Small intestine (tissue), 7 donors: ENCODE measurements around the gene ITIH3. TPM values are rescaled to one million over a fixed set of nuclear protein-coding genes. Genes with fewer than 3 reads are reported as not detected.
A peak's percentile ranks its signal among the peaks of the same experiment; 100 is the strongest.

Source experiments
- DNase-seq, 2 donors: peaks; one replicate each; pipeline versions ENCODE4 v3.0.0 to v3.0.0-alpha.2; 2013
- FAIRE-seq: peaks from 2 replicates; lab custom pipeline; 2012; peaks lifted over from hg19 to GRCh38; lab: Jason Lieb, UNC
- H3K27ac ChIP-seq, 3 donors: one replicate each; pipeline ENCODE4 v1.5.1; 2013; ENCODE audit warnings: low read length in 2 of 3, mild to moderate bottlenecking in 2 of 3, control low read depth in 1 of 3, inconsistent platforms in 1 of 3, low read depth in 1 of 3, moderate library complexity in 1 of 3
- H3K27me3 ChIP-seq, 3 donors: one replicate each; pipeline ENCODE4 v1.6.1; 2013; ENCODE audit warnings: low read length in 3 of 3, inconsistent platforms in 1 of 3; ENCODE audit not compliant: control insufficient read depth in 3 of 3, insufficient read depth in 3 of 3
- H3K36me3 ChIP-seq, 3 donors: one replicate each; pipeline ENCODE4 v1.6.1; 2013; ENCODE audit warnings: low read length in 3 of 3, inconsistent platforms in 1 of 3, low read depth in 1 of 3, mild to moderate bottlenecking in 1 of 3, moderate library complexity in 1 of 3; ENCODE audit not compliant: control insufficient read depth in 3 of 3, insufficient read depth in 2 of 3
- H3K4me1 ChIP-seq, 3 donors: one replicate each; pipeline ENCODE4 v1.6.1; 2013; ENCODE audit warnings: low read length in 2 of 3, inconsistent platforms in 1 of 3, low read depth in 1 of 3, mild to moderate bottlenecking in 1 of 3, moderate library complexity in 1 of 3; ENCODE audit not compliant: control insufficient read depth in 3 of 3, insufficient read depth in 2 of 3
- H3K4me3 ChIP-seq, 3 donors: one replicate each; pipeline ENCODE4 v1.5.1; 2013; ENCODE audit warnings: low read length in 3 of 3, control low read depth in 1 of 3, inconsistent platforms in 1 of 3, low read depth in 1 of 3, mild to moderate bottlenecking in 1 of 3, moderate library complexity in 1 of 3
- H3K9me3 ChIP-seq, 2 donors: one replicate each; pipeline ENCODE4 v1.6.1; 2013; ENCODE audit warnings: low read depth in 1 of 2, low read length in 1 of 2; ENCODE audit not compliant: control insufficient read depth in 2 of 2, insufficient read depth in 1 of 2
- WGBS, 3 donors: extraction: QIAGEN DNeasy Blood & Tissue Kit; methylation state at CpG; one replicate each; pipeline ENCODE4 v1.1.7; 2013; 5-methylcytosine and 5-hydroxymethylcytosine counted together
- polyA plus RNA-seq, 4 donors: library from polyadenylated mRNA; stranded (reverse) in 3 of 4; unstranded in 1 of 4; fragments of 200-250 nt in 3 of 4; fragments of 120-200 nt in 1 of 4; gene quantifications; one replicate each; pipeline versions ENCODE4 v1.2.1 to v1.2.3, GENCODE V29; 2013
- donor health status: healthy with polysubstance abuse.
- donor health status: control.
- donor health status: control.
- donor health status: Bipolar disorder and iron deficiency.
- donor health status: healthy.

The ITIH3 gene
- polyA plus RNA-seq, 4 donors = 1.8 to 6.7 TPM; not detected in 2

DNA sequence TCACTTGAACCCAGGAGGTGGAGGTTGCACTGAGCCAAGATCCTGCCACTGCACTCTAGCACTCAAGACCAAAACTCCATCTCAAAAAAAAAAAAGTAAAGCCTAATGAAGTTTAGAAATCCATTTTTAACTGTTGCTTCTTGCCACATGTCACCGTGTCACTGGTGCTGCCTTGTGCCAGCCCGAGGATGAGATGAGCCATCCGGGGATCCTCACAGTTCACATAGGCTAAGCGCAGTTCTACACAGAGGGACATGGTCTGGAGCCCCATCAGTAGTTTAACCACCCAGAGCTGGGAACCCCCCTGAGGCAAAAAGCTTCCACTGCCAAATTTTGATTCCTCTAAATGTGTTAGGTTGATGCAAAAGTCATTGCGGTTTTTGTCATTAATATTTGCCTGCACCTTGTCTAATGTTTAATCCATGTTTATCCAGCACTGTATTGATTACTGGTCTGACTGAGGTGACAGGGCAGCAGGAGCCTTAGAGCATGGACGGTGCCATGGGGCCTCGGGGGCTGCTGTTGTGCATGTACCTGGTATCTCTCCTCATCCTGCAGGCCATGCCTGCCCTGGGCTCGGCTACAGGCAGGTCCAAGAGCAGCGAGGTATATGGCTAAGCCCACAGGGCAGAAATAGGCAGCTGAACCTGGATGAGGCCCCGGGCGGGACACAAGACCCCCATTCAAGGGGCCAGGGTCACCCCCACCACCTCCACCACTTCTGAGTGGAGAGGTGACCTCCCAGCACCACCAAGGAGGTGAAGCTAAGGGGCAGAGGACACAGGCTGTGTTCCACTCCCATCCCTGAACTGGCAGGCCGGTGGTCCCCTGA, 17.3 kb upstream of the ITIH3 start, which contains the start of gene ITIH1:
Gene ITIH1 (plus strand): TSS at position 473 of the 832 bp plus-strand sequence. CDS start 17 bp downstream, at position 490.
- no peak for FAIRE-seq
- WGBS, 3 donors = 79 to 88% (median 86%) methylated on average over 12 of the region's 12 CpGs
- no peak for DNase-seq

GRCh38 chr3:52777959-52778805, 16.4 kb upstream of the ITIH3 start:
- WGBS, 3 donors = 78 to 87% (median 82%) methylated on average over 17 of the region's 17 CpGs
- Histone ChIP-seq H3K27me3 (peaks cover 0 to 2% (median 0%) of the 10 kb centered on the region in 3 donors), H3K9me3 (no peaks in the 10 kb centered on the region), H3K4me3 (no peak overlapping the region), H3K4me1 (peaks cover 0 to 30% (median 0%) of the 10 kb centered on the region in 3 donors), H3K27ac (no peak overlapping the region), H3K36me3 (no peaks in the 10 kb centered on the region)
- DNase-seq (no peak), FAIRE-seq (no peak)

More for the DNA sequence above, 17.3 kb upstream of the ITIH3 start, which contains the start of gene ITIH1:
- Histone ChIP-seq H3K9me3 (no peaks in the 10 kb centered on the region), H3K4me3 (no peak within 1 kb of the TSS), H3K4me1 (peaks cover 0 to 30% (median 0%) of the 10 kb centered on the region in 3 donors), H3K36me3 (no peaks in the 10 kb centered on the region), H3K27ac (peak within 1 kb of the TSS in 1 of 3 donors; percentile 79), H3K27me3 (no peaks in the 10 kb centered on the region)

DNA sequence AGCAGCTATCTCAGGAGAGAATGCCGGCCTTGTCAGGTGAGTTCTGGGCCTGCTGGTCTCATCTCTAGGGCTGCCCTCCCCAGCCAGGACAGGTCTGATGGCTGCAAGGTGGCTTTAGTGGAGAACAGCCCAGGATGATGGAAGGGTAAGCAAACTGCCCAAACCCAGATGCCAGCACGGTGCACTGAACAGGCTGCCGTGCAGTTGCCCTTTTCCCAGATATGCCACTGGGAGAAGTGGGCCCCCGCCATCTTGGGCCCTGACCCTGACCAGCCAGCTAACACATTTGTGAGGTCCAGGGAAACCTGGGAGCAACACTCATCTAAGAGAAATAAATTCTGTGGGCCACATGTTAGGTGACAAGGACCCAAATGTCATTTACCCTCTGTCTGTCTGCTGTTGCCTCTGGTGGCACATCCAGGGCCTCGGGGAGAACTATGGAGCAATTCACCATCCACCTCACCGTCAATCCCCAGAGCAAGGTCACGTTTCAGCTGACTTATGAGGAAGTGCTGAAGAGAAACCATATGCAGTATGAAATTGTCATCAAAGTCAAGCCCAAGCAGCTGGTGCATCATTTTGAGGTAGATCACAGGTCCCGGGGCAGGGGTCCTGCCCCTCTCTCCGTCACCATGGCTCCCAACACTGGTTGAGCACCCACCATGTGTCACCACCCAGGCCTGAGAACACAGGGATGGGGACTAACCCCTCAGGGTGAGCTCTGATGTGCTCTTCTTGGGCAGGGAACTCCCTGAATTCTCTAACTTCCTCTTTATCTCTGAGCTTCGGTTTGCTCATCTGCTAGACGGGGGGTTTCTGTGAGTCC, 15.4 kb upstream of the ITIH3 start:
- Histone ChIP-seq H3K4me3 (no peak overlapping the region), H3K4me1 (peaks cover 0 to 30% (median 0%) of the 10 kb centered on the region in 3 donors), H3K9me3 (no peaks in the 10 kb centered on the region), H3K27me3 (peaks cover 0 to 2% (median 0%) of the 10 kb centered on the region in 3 donors), H3K27ac (no peak overlapping the region), H3K36me3 (no peaks in the 10 kb centered on the region)
- DNase-seq (no peak), FAIRE-seq (no peak)
- 77 to 78% (median 77%) methylated on average over 11 of the region's 11 CpGs for WGBS, 3 donors

DNA sequence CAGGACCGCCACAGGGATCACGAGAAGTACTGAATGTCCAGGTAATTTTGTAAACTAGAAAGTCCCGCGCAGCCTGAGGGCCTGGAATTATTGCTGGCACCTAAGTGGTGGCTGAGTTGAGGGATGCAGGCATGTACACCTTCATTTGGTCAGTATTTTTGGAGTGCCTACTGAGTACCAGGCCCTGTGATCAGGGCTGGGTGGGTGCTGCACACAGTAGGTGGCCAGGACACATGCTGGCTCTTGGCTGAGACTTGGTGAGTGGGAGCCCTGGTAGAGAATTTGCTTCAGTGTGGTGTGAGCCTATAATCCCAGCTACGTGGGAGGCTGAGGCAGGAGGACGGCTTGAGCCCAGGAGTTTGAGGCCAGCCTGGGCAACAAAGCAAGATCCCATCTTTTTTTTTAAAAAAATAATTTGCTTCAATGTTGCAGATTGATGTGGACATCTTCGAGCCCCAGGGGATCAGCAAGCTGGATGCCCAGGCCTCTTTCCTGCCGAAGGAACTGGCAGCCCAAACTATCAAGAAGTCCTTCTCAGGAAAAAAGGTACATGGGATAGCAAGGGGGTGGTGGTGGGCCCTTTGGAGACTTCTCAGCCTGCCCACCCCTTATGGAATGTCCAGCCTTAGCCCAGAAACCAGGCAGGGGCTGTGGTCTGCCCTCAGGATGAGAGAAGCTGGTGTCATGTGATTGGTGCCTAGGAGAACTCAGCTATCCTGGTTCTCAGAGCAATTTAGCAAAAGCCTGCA, 14.6 kb upstream of the ITIH3 start:
- no peaks in the 10 kb centered on the region for H3K9me3 ChIP-seq
- peaks cover 0 to 2% (median 0%) of the 10 kb centered on the region in 3 donors for H3K27me3 ChIP-seq
- peaks cover 0 to 27% (median 0%) of the 10 kb centered on the region in 3 donors for H3K4me1 ChIP-seq
- 83 to 91% (median 84%) methylated on average over 8 of the region's 8 CpGs for WGBS, 3 donors
- FAIRE-seq (no peak), DNase-seq (no peak)
- no peak overlapping the region for H3K27ac ChIP-seq
- H3K36me3 ChIP-seq = no peaks in the 10 kb centered on the region
- no peak overlapping the region for H3K4me3 ChIP-seq

DNA sequence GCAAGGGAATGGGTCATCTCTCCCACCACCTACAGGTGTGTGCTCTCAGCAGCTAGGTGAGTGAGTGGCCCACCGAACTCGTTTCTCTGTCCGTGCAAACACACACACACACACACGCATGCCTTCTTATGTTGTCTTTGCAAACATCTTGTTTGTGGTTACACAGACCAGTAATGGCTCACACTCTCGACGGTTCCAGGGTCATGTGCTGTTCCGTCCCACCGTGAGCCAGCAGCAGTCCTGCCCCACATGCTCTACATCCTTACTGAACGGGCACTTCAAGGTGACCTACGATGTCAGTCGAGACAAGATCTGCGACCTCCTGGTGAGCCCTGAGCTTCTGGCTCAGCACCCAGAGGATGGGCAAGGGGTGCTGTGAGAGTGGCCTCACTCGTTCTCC, 12.9 kb upstream of the ITIH3 start:
- DNase-seq = no peak
- WGBS, 3 donors = 48 to 62% (median 57%) methylated on average over 13 of the region's 13 CpGs

GRCh38 chr3:52782412-52783210, 12.0 kb upstream of the ITIH3 start:
- FAIRE-seq (no peak), DNase-seq (no peak)
- WGBS, 3 donors = 73 to 85% (median 81%) methylated on average over 12 of the region's 12 CpGs
- Histone ChIP-seq H3K4me1 (peaks cover 0 to 2% (median 0%) of the 10 kb centered on the region in 3 donors), H3K27me3 (peaks cover 0 to 2% (median 0%) of the 10 kb centered on the region in 3 donors), H3K4me3 (no peak overlapping the region), H3K9me3 (no peaks in the 10 kb centered on the region), H3K36me3 (no peaks in the 10 kb centered on the region), H3K27ac (no peak overlapping the region)

More for the DNA sequence above, 12.9 kb upstream of the ITIH3 start:
- FAIRE-seq = no peak
- Histone ChIP-seq H3K27me3 (peaks cover 0 to 2% (median 0%) of the 10 kb centered on the region in 3 donors), H3K4me3 (no peak overlapping the region), H3K36me3 (no peaks in the 10 kb centered on the region), H3K4me1 (peaks cover 0 to 10% (median 0%) of the 10 kb centered on the region in 3 donors), H3K9me3 (no peaks in the 10 kb centered on the region), H3K27ac (no peak overlapping the region)

- DNase-seq (no peak), FAIRE-seq (no peak)
- H3K4me1 ChIP-seq = no peaks in the 10 kb centered on the region
- H3K4me3 ChIP-seq = no peak overlapping the region
- no peak overlapping the region for H3K27ac ChIP-seq
- WGBS, 3 donors = 79 to 88% (median 85%) methylated on average over 3 of the region's 3 CpGs
- no peaks in the 10 kb centered on the region for H3K9me3 ChIP-seq
- H3K36me3 ChIP-seq = no peaks in the 10 kb centered on the region
- peaks cover 0 to 2% (median 0%) of the 10 kb centered on the region in 3 donors for H3K27me3 ChIP-seq
Observed at GRCh38 chr3:52783211-52783555, 11.4 kb upstream of the ITIH3 start.
